Tibial nerve (tissue), 4 donors: ENCODE data around the gene DSG3.

Experiments used
- CTCF ChIP-seq, 5 experiments: fragments of 200-600 bp in 3 of 5; fragments of 450-650 bp in 2 of 5; sonication (generic) in 3 of 5; IDR thresholded peaks; one replicate each; pipeline ENCODE4 v1.5.1; 2016 to 2019; ENCODE audit warnings: antibody characterized with exemption in 5 of 5, mild to moderate bottlenecking in 3 of 5, moderate library complexity in 2 of 5
- EP300 ChIP-seq, 2 donors: sonication (generic); formaldehyde crosslinking; IDR thresholded peaks; one replicate each; pipeline ENCODE4 v1.6.1; 2017; ENCODE audit warnings: antibody characterized with exemption in 2 of 2, mild to moderate bottlenecking in 1 of 2
- POLR2A ChIP-seq, 2 donors: fragments of 450-650 bp; IDR thresholded peaks; one replicate each; pipeline ENCODE4 v1.6.1; 2017; ENCODE audit warnings: antibody characterized with exemption in 2 of 2, mild to moderate bottlenecking in 2 of 2, moderate library complexity in 2 of 2

- TF ChIP-seq CTCF (IDR thresholded peaks at IDR 0.05) (no peak), POLR2A (IDR thresholded peaks at IDR 0.05) (no peak), EP300 (IDR thresholded peaks at IDR 0.05) (no peak)
Observed at GRCh38 chr18:31497404-31497835, 49.9 kb downstream of the DSG3 start.
